WTC11 (cell line): ENCODE data around the gene SLC22A4.

ENCODE experiments used
- ETV6 ChIP-seq: sonication (generic); formaldehyde crosslinking; IDR thresholded peaks from 2 replicates; pipeline ENCODE4 v1.8.1; 2022; ENCODE audit warnings: mild to moderate bottlenecking, missing genetic modification reagents
- ZNF671 ChIP-seq: fragments of 250-450 bp; sonication (Bioruptor Pico); IDR thresholded peaks from 2 replicates; pipeline ENCODE4 v1.8.0; 2021; ENCODE audit warnings: mild to moderate bottlenecking
- TF ChIP-seq, protein P1 (sequence below): fragments of 200-600 bp; IDR thresholded peaks from 2 replicates; pipeline ENCODE4 v1.8.0; 2022; ENCODE audit warnings: antibody characterized with exemption
- TF ChIP-seq, protein P2 (sequence below): sonication (generic); formaldehyde crosslinking; IDR thresholded peaks from 2 replicates; pipeline ENCODE4 v1.8.0; 2022; ENCODE audit warnings: mild to moderate bottlenecking, missing genetic modification reagents
- TF ChIP-seq, protein P3 (sequence below): fragments of 250-450 bp; sonication (Bioruptor Pico); IDR thresholded peaks from 2 replicates; pipeline ENCODE4 v1.9.0; 2021; ENCODE audit warnings: mild to moderate bottlenecking

- TF ChIP-seq, protein P1, sequence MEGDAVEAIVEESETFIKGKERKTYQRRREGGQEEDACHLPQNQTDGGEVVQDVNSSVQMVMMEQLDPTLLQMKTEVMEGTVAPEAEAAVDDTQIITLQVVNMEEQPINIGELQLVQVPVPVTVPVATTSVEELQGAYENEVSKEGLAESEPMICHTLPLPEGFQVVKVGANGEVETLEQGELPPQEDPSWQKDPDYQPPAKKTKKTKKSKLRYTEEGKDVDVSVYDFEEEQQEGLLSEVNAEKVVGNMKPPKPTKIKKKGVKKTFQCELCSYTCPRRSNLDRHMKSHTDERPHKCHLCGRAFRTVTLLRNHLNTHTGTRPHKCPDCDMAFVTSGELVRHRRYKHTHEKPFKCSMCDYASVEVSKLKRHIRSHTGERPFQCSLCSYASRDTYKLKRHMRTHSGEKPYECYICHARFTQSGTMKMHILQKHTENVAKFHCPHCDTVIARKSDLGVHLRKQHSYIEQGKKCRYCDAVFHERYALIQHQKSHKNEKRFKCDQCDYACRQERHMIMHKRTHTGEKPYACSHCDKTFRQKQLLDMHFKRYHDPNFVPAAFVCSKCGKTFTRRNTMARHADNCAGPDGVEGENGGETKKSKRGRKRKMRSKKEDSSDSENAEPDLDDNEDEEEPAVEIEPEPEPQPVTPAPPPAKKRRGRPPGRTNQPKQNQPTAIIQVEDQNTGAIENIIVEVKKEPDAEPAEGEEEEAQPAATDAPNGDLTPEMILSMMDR, result no peak
- TF ChIP-seq ETV6 (CRISPR knock-in tag) (no peak), ZNF671 (CRISPR knock-in tag) (no peak)
- TF ChIP-seq, protein P2, sequence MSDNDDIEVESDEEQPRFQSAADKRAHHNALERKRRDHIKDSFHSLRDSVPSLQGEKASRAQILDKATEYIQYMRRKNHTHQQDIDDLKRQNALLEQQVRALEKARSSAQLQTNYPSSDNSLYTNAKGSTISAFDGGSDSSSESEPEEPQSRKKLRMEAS (CRISPR knock-in tag), result no peak
- TF ChIP-seq, protein P3, sequence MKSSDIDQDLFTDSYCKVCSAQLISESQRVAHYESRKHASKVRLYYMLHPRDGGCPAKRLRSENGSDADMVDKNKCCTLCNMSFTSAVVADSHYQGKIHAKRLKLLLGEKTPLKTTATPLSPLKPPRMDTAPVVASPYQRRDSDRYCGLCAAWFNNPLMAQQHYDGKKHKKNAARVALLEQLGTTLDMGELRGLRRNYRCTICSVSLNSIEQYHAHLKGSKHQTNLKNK (CRISPR knock-in tag), result no peak
Measured at GRCh38 chr5:132302413-132302812, 8.2 kb downstream of the SLC22A4 start.
